ENCODE data around the gene DNAJA2.
A peak's percentile ranks its signal among the peaks of the same experiment; 100 is the strongest.
"Not testable (repeated sequence)": the region's sequence is repeated elsewhere in the genome, so short reads cannot be mapped to it uniquely, and the experiment has no call there.

The DNAJA2 gene

GRCh38 chr16:46974352-46974751, 878 bp upstream of the DNAJA2 start:
- FAIRE-seq, result no peak

- no peak for FAIRE-seq
Observed at GRCh38 chr16:46973996-46974324, 486 bp upstream of the DNAJA2 start.

- no peak for FAIRE-seq
Observed at GRCh38 chr16:46972429-46973206, 856 bp downstream of the DNAJA2 start.

- FAIRE-seq, result no peak
Observed at GRCh38 chr16:46971271-46971670, 2.2 kb downstream of the DNAJA2 start.

GRCh38 chr16:46970089-46970488, 3.4 kb downstream of the DNAJA2 start:
- no peak for FAIRE-seq

- FAIRE-seq, result no peak
Observed at GRCh38 chr16:46968063-46968435, 5.4 kb downstream of the DNAJA2 start.

- no peak for FAIRE-seq
Observed at GRCh38 chr16:46962629-46963028, 10.8 kb downstream of the DNAJA2 start.

GRCh38 chr16:46961373-46962353, 11.8 kb downstream of the DNAJA2 start:
- no peak for FAIRE-seq

GRCh38 chr16:46954562-46954961, 18.9 kb downstream of the DNAJA2 start:
- no peak for FAIRE-seq

GRCh38 chr16:46950009-46950408, 23.5 kb downstream of the DNAJA2 start:
- no peak for FAIRE-seq

GRCh38 chr16:46949241-46949892, 24.1 kb downstream of the DNAJA2 start:
- no peak for FAIRE-seq

GRCh38 chr16:46948548-46949166, 24.8 kb downstream of the DNAJA2 start:
- FAIRE-seq, result no peak

- peak; percentile 72 for FAIRE-seq
Observed at GRCh38 chr16:46947900-46948547, 25.4 kb downstream of the DNAJA2 start.

GRCh38 chr16:46944713-46945112, 28.8 kb downstream of the DNAJA2 start:
- not testable (repeated sequence) for FAIRE-seq

GRCh38 chr16:46937536-46937935, 35.9 kb downstream of the DNAJA2 start:
- FAIRE-seq, result no peak

GRCh38 chr16:46932802-46933201, 40.7 kb downstream of the DNAJA2 start:
- FAIRE-seq, result no peak

GRCh38 chr16:46930861-46931260, 42.6 kb downstream of the DNAJA2 start:
- FAIRE-seq, result no peak

- FAIRE-seq, result no peak
Observed at GRCh38 chr16:46929378-46930332, 43.8 kb downstream of the DNAJA2 start.

- no peak for FAIRE-seq
Observed at GRCh38 chr16:46928811-46929210, 44.7 kb downstream of the DNAJA2 start.

- no peak for FAIRE-seq
Observed at GRCh38 chr16:46927273-46927672, 46.2 kb downstream of the DNAJA2 start.

Measured in endometrium (tissue), 2 donors.